ENCODE results near the gene BLM. TPM values are rescaled to one million over a fixed set of nuclear protein-coding genes. Genes with fewer than 3 reads are reported as not detected.
"Not testable (repeated sequence)": the region's sequence is repeated elsewhere in the genome, so short reads cannot be mapped to it uniquely, and the experiment has no call there.

BLM gene
- total and polyA plus RNA-seq, 2 of the 8 experiments (the other 6 are each of a cell fraction or from before 2014, with no cell fraction given) = 15.2 to 46.7 TPM

DNA sequence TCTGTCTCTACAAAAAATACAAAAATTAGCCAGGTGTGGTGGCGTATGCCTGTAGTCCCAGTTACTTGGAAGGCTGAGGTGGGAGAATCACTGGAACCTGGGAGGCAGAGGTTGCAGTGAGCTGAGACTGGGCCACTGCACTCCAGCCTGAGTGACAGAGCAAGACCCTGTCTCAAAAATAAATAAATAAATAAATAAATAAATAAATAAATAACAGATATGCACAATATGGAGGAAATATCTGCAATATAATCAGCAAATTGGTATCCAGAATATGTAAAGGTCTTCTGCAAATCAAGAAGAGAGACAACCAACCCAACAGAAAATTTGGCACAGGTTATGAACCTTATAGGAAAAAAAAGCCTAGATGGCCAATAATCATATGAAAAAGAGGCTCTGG is 132.3 kb downstream of the BLM start:
- H3K79me2 ChIP-seq (ENCODE audit: control insufficient read depth in 1 of 2, insufficient read depth in 2 of 2, low read length in 2 of 2); H2AFZ ChIP-seq (ENCODE audit: low read length); H4K91ac ChIP-seq (replicated peaks; ENCODE audit: insufficient read length, low read length); DNase-seq (ENCODE audit: low read depth in 1 of 2, low spot score in 2 of 2); H3K9ac ChIP-seq (replicated peaks in 1 of 4; ENCODE audit: extremely low read depth in 1 of 4, low read depth in 3 of 4, low read length in 3 of 4); H4K5ac ChIP-seq (ENCODE audit: insufficient read length, low read depth, low read length); H3K4me2 ChIP-seq (ENCODE audit: insufficient read depth in 1 of 2, low read depth in 2 of 2, low read length in 2 of 2); H2BK5ac ChIP-seq (ENCODE audit: low read depth, low read length); H3K9me3 ChIP-seq (ENCODE audit: insufficient read depth in 2 of 2, low read depth in 1 of 2, low read length in 1 of 2); H2BK15ac ChIP-seq (ENCODE audit: low read length); H3K79me1 ChIP-seq (ENCODE audit: low read depth, low read length); H3K23me2 ChIP-seq (ENCODE audit: low read depth, low read length); H2AK5ac ChIP-seq (ENCODE audit: low read depth, low read length); H2BK20ac ChIP-seq (ENCODE audit: low read length); H2BK12ac ChIP-seq (ENCODE audit: low read depth, low read length); H3K4ac ChIP-seq (replicated peaks; ENCODE audit: insufficient read length, low read depth, low read length); H3K4me3 ChIP-seq (ENCODE audit: extremely low read depth in 1 of 4, insufficient read depth in 2 of 4, low read depth in 3 of 4, low read length in 4 of 4); H3K27ac ChIP-seq (ENCODE audit: low read depth, low read length); H3K4me1 ChIP-seq (replicated peaks in 1 of 4; ENCODE audit: control insufficient read depth in 3 of 4, insufficient read depth in 4 of 4, low read length in 3 of 4); H3K18ac ChIP-seq (ENCODE audit: extremely low read depth, low read length); H3K56ac ChIP-seq (replicated peaks; ENCODE audit: insufficient read length, low read depth, low read length); H3K27me3 ChIP-seq (replicated peaks in 1 of 4; ENCODE audit: control insufficient read depth in 3 of 4, extremely low read depth in 1 of 4, insufficient read depth in 3 of 4, low read length in 3 of 4); H3K36me3 ChIP-seq (ENCODE audit: control insufficient read depth in 2 of 4, insufficient read depth in 4 of 4, low read length in 3 of 4); H4K8ac ChIP-seq (ENCODE audit: extremely low read depth, insufficient read depth, low read length); H2BK120ac ChIP-seq (replicated peaks; ENCODE audit: low read depth, low read length); H4K20me1 ChIP-seq (replicated peaks in 1 of 2; ENCODE audit: control insufficient read depth in 1 of 2, insufficient read depth in 2 of 2, low read length in 2 of 2); H3K14ac ChIP-seq (ENCODE audit: insufficient read length); FAIRE-seq; H3K23ac ChIP-seq (ENCODE audit: insufficient read length): not testable (repeated sequence)
- ChIA-PET POLR2A (ENCODE audit: partially characterized antibody) (interaction anchor here (0.6 to 1.2 kb wide), 2 partner anchors 10 to 66 kb away, joined by 3 to 4 read pairs; no protein-coding TSS in a partner anchor), CTCF (ENCODE audit: partially characterized antibody) (interaction anchor here (0.7 to 1.6 kb wide), 4 partner anchors 15 to 809 kb away, joined by 3 to 4 read pairs (median 3); no protein-coding TSS in a partner anchor)
- WGBS, 2 experiments (ENCODE audit: extremely low coverage in 1 of 2, insufficient coverage in 1 of 2, insufficient read length in 1 of 2, insufficient replicate concordance in 2 of 2, low coverage in 1 of 2, low lambda C conversion rate in 2 of 2, missing lambda C conversion rate in 1 of 2) = 89% methylated on average over 1 of the region's 1 CpG; no CpG with 5 or more reads in 1 of the 2 experiments

Measured in H1 (cell line).